NCI-H524 (cell line): ENCODE results near the gene PPP1R37.

Experiments
- DNase-seq, 2 experiments: peaks; one replicate each; lab custom pipeline; 2025; lab: John Stamatoyannopoulos, UW

The PPP1R37 gene

GRCh38 chr19:45092747-45093678 is at the start of gene PPP1R37:
Gene PPP1R37 (plus strand): TSS chr19:45093179. CDS start chr19:45093326, 147 bp downstream.
- peak; percentile 93 to 96 for DNase-seq

GRCh38 chr19:45045671-45046353 is 47.2 kb upstream of the PPP1R37 start:
- no peak for DNase-seq

- DNase-seq = no peak
Measured at GRCh38 chr19:45046355-45046754, 46.6 kb upstream of the PPP1R37 start.

- no peak for DNase-seq
Measured at GRCh38 chr19:45047188-45047797, 45.7 kb upstream of the PPP1R37 start.

GRCh38 chr19:45049073-45049736 is 43.8 kb upstream of the PPP1R37 start:
- DNase-seq = no peak

GRCh38 chr19:45050036-45050435 is 42.9 kb upstream of the PPP1R37 start:
- no peak for DNase-seq

- no peak for DNase-seq
Measured at GRCh38 chr19:45051929-45052579, 40.9 kb upstream of the PPP1R37 start.

GRCh38 chr19:45056831-45057230 is 36.1 kb upstream of the PPP1R37 start:
- DNase-seq = no peak

GRCh38 chr19:45057444-45057843 is 35.5 kb upstream of the PPP1R37 start:
- DNase-seq = no peak

GRCh38 chr19:45058622-45059159 is 34.3 kb upstream of the PPP1R37 start:
- DNase-seq = no peak

GRCh38 chr19:45059258-45059965 is 33.6 kb upstream of the PPP1R37 start:
- peak; percentile 27 to 49 for DNase-seq

- DNase-seq = no peak
Measured at GRCh38 chr19:45061965-45062364, 31.0 kb upstream of the PPP1R37 start.

- no peak for DNase-seq
Measured at GRCh38 chr19:45063851-45064801, 28.9 kb upstream of the PPP1R37 start.

- DNase-seq = no peak
Measured at GRCh38 chr19:45066921-45067661, 25.9 kb upstream of the PPP1R37 start.

GRCh38 chr19:45068041-45068440 is 24.9 kb upstream of the PPP1R37 start:
- no peak for DNase-seq

- no peak for DNase-seq
Measured at GRCh38 chr19:45069056-45069455, 23.9 kb upstream of the PPP1R37 start.

- no peak for DNase-seq
Measured at GRCh38 chr19:45070214-45070613, 22.8 kb upstream of the PPP1R37 start.

- DNase-seq = no peak
Measured at GRCh38 chr19:45070861-45071544, 22.0 kb upstream of the PPP1R37 start.
